HG03066 (cell line): Measurements from ENCODE around the gene RBM24.

ENCODE experiments used
- ATAC-seq: cut with Tn5 transposase; IDR thresholded peaks from one replicate; pipeline ENCODE4 v1.9.1; 2021; ENCODE audit warnings: low read depth; ENCODE audit not compliant: unreplicated experiment

The RBM24 gene

GRCh38 chr6:17339308-17339670 is 58.1 kb downstream of the RBM24 start:
- ATAC-seq = no peak

- no peak for ATAC-seq
These were observed 60.1 kb downstream of the RBM24 start for GRCh38 chr6:17341117-17341805.

- ATAC-seq = no peak
These were observed 60.7 kb downstream of the RBM24 start for GRCh38 chr6:17341891-17342290.

- ATAC-seq = no peak
These were observed 62.1 kb downstream of the RBM24 start for GRCh38 chr6:17343215-17343614.
